Hepatocyte (in vitro differentiated cells): ENCODE measurements around the gene HAND2. TPM values are rescaled to one million over a fixed set of nuclear protein-coding genes. Genes with fewer than 3 reads are reported as not detected.
A peak's percentile ranks its signal among the peaks of the same experiment; 100 is the strongest.

Source experiments
- DNase-seq: peaks from one replicate; pipeline ENCODE4 v3.0.0-alpha.2; 2016; ENCODE audit warnings: low spot score
- H2AFZ ChIP-seq: fragments of 200-600 bp; sonication (generic); 2 replicates; pipeline ENCODE4 v1.6.0; 2016; ENCODE audit warnings: antibody characterized with exemption, mild to moderate bottlenecking
- H3K27ac ChIP-seq: fragments of 200-600 bp; sonication (generic); 2 replicates; pipeline ENCODE4 v1.5.1; 2016; ENCODE audit warnings: mild to moderate bottlenecking
- H3K27me3 ChIP-seq: fragments of 200-600 bp; sonication (generic); 2 replicates; pipeline ENCODE4 v1.6.1; 2016
- H3K36me3 ChIP-seq: fragments of 200-600 bp; sonication (generic); replicated peaks from 2 replicates; pipeline ENCODE4 v1.5.1; 2016; ENCODE audit warnings: low read depth; ENCODE audit not compliant: insufficient read depth
- H3K4me1 ChIP-seq: fragments of 200-600 bp; sonication (generic); 2 replicates; pipeline ENCODE4 v1.5.1; 2016; ENCODE audit warnings: mild to moderate bottlenecking, moderate library complexity; ENCODE audit not compliant: insufficient read depth
- H3K4me2 ChIP-seq: fragments of 200-600 bp; sonication (generic); 2 replicates; pipeline ENCODE4 v1.6.0; 2016
- H3K4me3 ChIP-seq: fragments of 200-600 bp; sonication (generic); 2 replicates; pipeline ENCODE4 v1.5.1; 2016; ENCODE audit warnings: mild to moderate bottlenecking
- H3K79me2 ChIP-seq: fragments of 200-600 bp; sonication (generic); 2 replicates; pipeline ENCODE4 v1.6.0; 2017; ENCODE audit warnings: mild to moderate bottlenecking
- H3K9me2 ChIP-seq: fragments of 200-600 bp; sonication (generic); replicated peaks from 2 replicates; pipeline ENCODE4 v1.6.0; 2017; ENCODE audit warnings: mild to moderate bottlenecking; ENCODE audit not compliant: insufficient read depth
- H3K9me3 ChIP-seq: fragments of 200-600 bp; sonication (generic); 2 replicates; pipeline ENCODE4 v1.5.1; 2016; ENCODE audit warnings: low read depth, mild to moderate bottlenecking
- H4K20me1 ChIP-seq: fragments of 200-600 bp; sonication (generic); 2 replicates; pipeline ENCODE4 v1.6.0; 2016; ENCODE audit warnings: mild to moderate bottlenecking; ENCODE audit not compliant: insufficient read depth, poor library complexity, severe bottlenecking
- CTCF ChIP-seq: fragments of 200-600 bp; sonication (generic); IDR thresholded peaks from 2 replicates; pipeline ENCODE4 v1.5.1; 2016; ENCODE audit warnings: antibody characterized with exemption, mild to moderate bottlenecking; ENCODE audit not compliant: poor library complexity
- EZH2 ChIP-seq: fragments of 200-600 bp; sonication (generic); IDR thresholded peaks from 2 replicates; pipeline ENCODE4 v1.6.1; 2016; ENCODE audit warnings: antibody characterized with exemption, mild to moderate bottlenecking, borderline replicate concordance
- EZH2phosphoT487 ChIP-seq: fragments of 200-600 bp; sonication (generic); IDR thresholded peaks from one replicate; pipeline ENCODE4 v1.6.1; 2018; ENCODE audit warnings: antibody characterized with exemption, mild to moderate bottlenecking, low read depth, moderate library complexity; ENCODE audit not compliant: unreplicated experiment, severe bottlenecking
- WGBS: methylation state at CpG from one replicate; pipeline ENCODE4 v1.1.6; 2016; ENCODE audit warnings: low lambda C conversion rate; ENCODE audit errors: missing lambda C conversion rate; 5-methylcytosine and 5-hydroxymethylcytosine counted together
- polyA plus RNA-seq: library from polyadenylated mRNA; unstranded; fragments of >200 nt; fragmentation: Nextera tagmentation; extraction: Ambion mirVana; gene quantifications from 2 replicates; pipeline ENCODE4 v1.2.1, GENCODE V29; 2016
- total RNA-seq: library from RNA; depleted of rRNA; stranded (reverse); fragments of >200 nt; gene quantifications from 2 replicates; pipeline ENCODE4 v1.2.3, GENCODE V29; 2014

Gene HAND2
- total and polyA plus RNA-seq, 2 experiments from 2014 or later: 69.7 to 141 TPM

DNA sequence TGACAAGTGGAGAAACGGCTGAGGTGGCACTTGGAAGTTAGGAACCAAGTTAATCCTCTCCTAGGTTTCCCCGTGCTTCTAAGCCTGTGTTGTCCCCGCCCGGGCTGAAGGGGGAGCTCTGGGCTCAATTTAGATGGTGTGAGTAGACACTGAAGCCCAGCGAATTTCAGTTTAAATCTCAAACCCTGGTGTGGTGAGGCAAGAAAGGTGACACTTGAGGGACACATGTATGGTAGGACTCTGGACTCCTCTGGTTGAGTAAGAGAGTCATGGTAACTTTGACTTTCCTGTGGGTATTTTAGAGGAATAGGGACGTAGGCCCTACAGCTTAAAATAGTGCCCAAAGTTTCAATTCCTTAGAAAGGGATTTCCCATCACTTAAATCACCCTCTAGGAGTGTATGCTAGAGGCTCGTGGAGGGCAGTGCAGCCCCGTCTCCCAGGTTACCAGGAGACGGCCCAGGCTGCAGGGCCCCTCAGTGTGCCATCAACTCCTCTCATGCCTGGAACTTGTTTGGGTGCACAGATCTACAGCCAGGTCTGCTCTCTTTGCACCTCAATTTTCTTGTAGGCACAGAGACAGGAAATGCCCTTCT lies 24.0 kb downstream of the HAND2 start:
- Histone ChIP-seq H3K9me3 (no peaks in the 10 kb centered on the region), H3K4me3 (peak overlapping the region; percentile 14), H3K9me2 (no peaks in the 10 kb centered on the region), H2AFZ (no peak overlapping the region), H3K4me1 (peaks cover 7% of the 10 kb centered on the region), H3K27me3 (peaks cover 92% of the 10 kb centered on the region), H3K27ac (peak overlapping the region; percentile 2), H4K20me1 (no peaks in the 10 kb centered on the region), H3K4me2 (peak overlapping the region; percentile 71), H3K79me2 (peaks cover 8% of the 10 kb centered on the region), H3K36me3 (no peaks in the 10 kb centered on the region)
- TF ChIP-seq CTCF (peak; percentile 51), EZH2phosphoT487 (no peak), EZH2 (no peak)
- DNase-seq: peak; percentile 61
- 34% methylated on average over 9 of the region's 9 CpGs for WGBS

DNA sequence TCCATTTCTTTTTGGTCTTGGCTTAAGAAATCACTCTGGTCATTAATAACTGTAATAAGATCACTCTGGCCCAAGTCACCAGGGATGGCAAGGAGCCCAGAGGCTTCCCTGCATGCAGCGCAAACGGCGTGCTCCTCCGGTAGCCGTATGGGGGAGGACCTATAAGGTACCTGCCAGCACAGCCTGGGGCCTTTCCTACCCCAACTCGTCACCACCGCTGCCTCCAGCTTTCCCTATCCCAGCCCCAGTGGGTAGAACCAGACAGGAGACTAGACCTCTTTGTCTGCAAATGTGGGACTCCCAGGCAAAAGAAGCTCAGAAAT lies 25.9 kb downstream of the HAND2 start:
- no peak for TF ChIP-seq EZH2phosphoT487
- no peak for TF ChIP-seq CTCF
- no peak for TF ChIP-seq EZH2
- H3K4me3 ChIP-seq: no peak overlapping the region
- no peaks in the 10 kb centered on the region for H3K9me2 ChIP-seq
- peaks cover 96% of the 10 kb centered on the region for H3K27me3 ChIP-seq
- H4K20me1 ChIP-seq: no peaks in the 10 kb centered on the region
- no peaks in the 10 kb centered on the region for H3K9me3 ChIP-seq
- no peak overlapping the region for H2AFZ ChIP-seq
- no peaks in the 10 kb centered on the region for H3K36me3 ChIP-seq
- peaks cover 7% of the 10 kb centered on the region for H3K4me1 ChIP-seq
- 35% methylated on average over 7 of the region's 7 CpGs for WGBS
- H3K4me2 ChIP-seq: no peak overlapping the region
- H3K27ac ChIP-seq: no peak overlapping the region
- no peaks in the 10 kb centered on the region for H3K79me2 ChIP-seq
- no peak for DNase-seq

- 58% methylated on average over 13 of the region's 13 CpGs for WGBS
- Histone ChIP-seq H4K20me1 (no peaks in the 10 kb centered on the region), H2AFZ (no peak overlapping the region), H3K4me3 (no peak overlapping the region), H3K4me2 (no peak overlapping the region), H3K4me1 (peaks cover 7% of the 10 kb centered on the region), H3K27ac (no peak overlapping the region), H3K9me3 (no peaks in the 10 kb centered on the region), H3K9me2 (no peaks in the 10 kb centered on the region), H3K27me3 (peaks cover 91% of the 10 kb centered on the region), H3K36me3 (no peaks in the 10 kb centered on the region), H3K79me2 (no peaks in the 10 kb centered on the region)
- no peak for TF ChIP-seq EZH2phosphoT487
- no peak for TF ChIP-seq EZH2
- no peak for TF ChIP-seq CTCF
- DNase-seq: no peak
Measured at GRCh38 chr4:173503330-173504180, 26.5 kb downstream of the HAND2 start.
